NCI-H2227 (cell line): Measurements from ENCODE around the gene GOLGA3.

Experiments used
- DNase-seq: peaks from one replicate; lab custom pipeline; 2025; ENCODE audit not compliant: unreplicated experiment; lab: John Stamatoyannopoulos, UW

GOLGA3 gene

GRCh38 chr12:132724506-132725241 is 104.0 kb downstream of the GOLGA3 start:
- DNase-seq = no peak

- no peak for DNase-seq
Measured at GRCh38 chr12:132723764-132724140, 104.9 kb downstream of the GOLGA3 start.

- no peak for DNase-seq
Measured at GRCh38 chr12:132723015-132723763, 105.5 kb downstream of the GOLGA3 start.

GRCh38 chr12:132720606-132721345 is 107.9 kb downstream of the GOLGA3 start:
- DNase-seq = no peak

- no peak for DNase-seq
Measured at GRCh38 chr12:132719954-132720324, 108.7 kb downstream of the GOLGA3 start.

GRCh38 chr12:132719141-132719953 is 109.3 kb downstream of the GOLGA3 start:
- no peak for DNase-seq
